Mesodermal cell (in vitro differentiated cells): Measurements from ENCODE around the gene SDHAF2.
"Not testable (repeated sequence)": the region's sequence is repeated elsewhere in the genome, so short reads cannot be mapped to it uniquely, and the experiment has no call there.

Experiments
- H3K27ac ChIP-seq: 2 replicates; pipeline ENCODE4 v1.7.0; 2013; ENCODE audit warnings: mild to moderate bottlenecking, low read depth, low read length, moderate library complexity; ENCODE audit not compliant: severe bottlenecking
- H3K36me3 ChIP-seq: 2 replicates; pipeline ENCODE4 v1.7.1; 2013; ENCODE audit warnings: mild to moderate bottlenecking, low read length, moderate library complexity; ENCODE audit not compliant: control insufficient read depth, insufficient read depth
- H3K4me1 ChIP-seq: one replicate; pipeline ENCODE4 v1.7.1; 2013; ENCODE audit warnings: mild to moderate bottlenecking, low read length; ENCODE audit not compliant: insufficient read depth, control insufficient read depth, poor library complexity, severe bottlenecking
- H3K4me3 ChIP-seq: 2 replicates; pipeline ENCODE4 v1.7.0; 2013; ENCODE audit warnings: low read length, control low read depth, mild to moderate bottlenecking; ENCODE audit not compliant: insufficient read depth, poor library complexity, severe bottlenecking; ENCODE audit errors: extremely low read depth
- H3K9me3 ChIP-seq: 2 replicates; pipeline ENCODE4 v1.7.1; 2013; ENCODE audit warnings: mild to moderate bottlenecking, low read length, moderate library complexity; ENCODE audit not compliant: control insufficient read depth
- WGBS, 2 experiments: methylation state at CpG; one replicate each; pipeline ENCODE4 v1.1.5; 2013; ENCODE audit warnings: missing lambda C conversion rate in 2 of 2; ENCODE audit not compliant: insufficient coverage in 2 of 2; 5-methylcytosine and 5-hydroxymethylcytosine counted together

Gene SDHAF2

DNA sequence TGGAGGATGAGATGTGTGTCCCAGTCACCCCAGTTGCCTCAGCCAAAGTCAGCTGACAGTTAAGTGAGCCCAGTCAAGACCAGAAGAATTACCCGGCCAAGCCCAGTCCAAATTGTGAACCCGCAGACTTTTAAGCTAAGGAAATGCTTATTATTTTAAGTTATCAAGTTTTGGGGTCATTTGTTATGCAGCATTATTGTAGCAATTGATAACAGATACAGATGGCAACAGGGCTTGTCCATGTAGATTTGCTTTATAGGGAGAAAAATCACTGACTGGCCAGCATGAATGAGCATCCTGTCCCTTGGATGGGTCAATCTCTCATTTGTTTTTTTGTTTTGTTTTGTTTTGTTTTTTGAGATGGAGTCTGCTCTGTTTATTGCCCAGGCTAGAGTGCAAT lies 22.9 kb downstream of the SDHAF2 start:
- H3K4me3 ChIP-seq, result no peak overlapping the region
- WGBS, 2 experiments, result 100% methylated on average over 2 of the region's 2 CpGs
- no peak overlapping the region for H3K27ac ChIP-seq
- H3K9me3 ChIP-seq, result no peaks in the 10 kb centered on the region
- H3K4me1 ChIP-seq, result no peaks in the 10 kb centered on the region
- peaks cover 70% of the 10 kb centered on the region for H3K36me3 ChIP-seq

DNA sequence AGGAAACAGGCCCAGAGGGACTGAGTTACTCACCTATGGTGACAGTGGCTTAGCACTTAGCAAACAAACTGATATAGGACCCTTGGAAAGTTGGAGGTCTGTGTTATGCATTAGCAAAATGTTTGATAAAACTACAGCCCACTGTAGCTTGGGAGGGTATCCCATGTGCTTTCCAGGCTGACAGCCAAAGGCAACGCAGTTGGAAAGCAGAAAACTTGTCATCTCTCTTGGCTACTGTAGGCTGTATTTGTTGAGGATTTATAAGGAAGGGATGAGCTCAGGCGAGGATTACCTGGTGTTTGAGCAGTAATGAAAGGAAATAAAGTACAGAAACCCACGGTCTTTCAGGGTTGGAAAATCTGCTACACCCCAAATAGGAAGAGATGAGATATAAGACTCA lies 23.8 kb downstream of the SDHAF2 start:
- Histone ChIP-seq H3K27ac (no peak overlapping the region), H3K36me3 (peaks cover 61% of the 10 kb centered on the region), H3K4me3 (no peak overlapping the region), H3K4me1 (no peaks in the 10 kb centered on the region), H3K9me3 (no peaks in the 10 kb centered on the region)
- 90 to 100% methylated on average over 1 to 3 of the region's 3 CpGs for WGBS, 2 experiments

DNA sequence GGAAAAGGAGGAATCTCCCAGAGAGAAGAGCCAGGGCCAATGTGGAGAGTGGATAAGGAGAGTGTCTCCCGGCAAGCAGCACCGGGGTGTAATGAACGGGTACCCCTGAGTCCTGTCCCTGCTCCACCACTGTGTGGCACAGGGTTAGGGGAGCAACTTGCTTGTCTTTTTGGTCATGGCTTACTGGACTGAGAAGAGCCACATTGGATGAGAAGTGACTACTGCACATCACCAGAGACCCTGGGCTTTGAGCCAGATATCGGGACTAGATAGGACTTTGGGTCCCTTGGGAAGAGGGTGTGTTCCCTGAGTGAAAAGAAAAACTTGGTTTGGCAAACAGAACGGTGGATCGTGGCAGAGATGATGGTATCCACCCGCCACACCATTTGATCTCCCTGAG lies 24.6 kb downstream of the SDHAF2 start:
- 93 to 94% methylated on average over 4 of the region's 7 CpGs for WGBS, 2 experiments
- Histone ChIP-seq H3K4me3 (no peak overlapping the region), H3K27ac (no peak overlapping the region), H3K36me3 (peaks cover 53% of the 10 kb centered on the region), H3K9me3 (no peaks in the 10 kb centered on the region), H3K4me1 (no peaks in the 10 kb centered on the region)

DNA sequence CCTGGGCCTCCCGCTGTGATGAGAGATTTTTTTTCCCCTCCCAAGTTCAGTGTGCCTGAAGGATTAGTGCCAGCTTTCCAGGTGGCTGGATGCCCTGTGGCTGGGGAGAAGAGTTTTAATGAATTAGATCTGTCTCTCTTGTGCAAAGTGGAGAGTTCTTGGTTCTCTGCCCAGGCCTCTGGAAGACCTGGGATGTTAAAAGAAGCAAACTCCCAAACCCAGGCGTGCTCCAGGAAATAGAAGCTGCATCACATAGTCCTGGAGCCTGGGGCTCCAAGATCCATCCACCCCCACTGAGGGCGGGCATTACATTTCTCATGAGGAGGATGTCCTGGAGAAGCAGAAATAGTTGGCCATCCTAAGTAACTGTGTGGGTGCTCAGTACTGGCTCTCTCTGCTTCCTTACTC lies 30.6 kb downstream of the SDHAF2 start:
- 40 to 92% methylated on average over 1 to 2 of the region's 3 CpGs for WGBS, 2 experiments
- Histone ChIP-seq H3K4me3 (no peak overlapping the region), H3K9me3 (no peaks in the 10 kb centered on the region), H3K4me1 (no peaks in the 10 kb centered on the region), H3K36me3 (peaks cover 20% of the 10 kb centered on the region), H3K27ac (no peak overlapping the region)

DNA sequence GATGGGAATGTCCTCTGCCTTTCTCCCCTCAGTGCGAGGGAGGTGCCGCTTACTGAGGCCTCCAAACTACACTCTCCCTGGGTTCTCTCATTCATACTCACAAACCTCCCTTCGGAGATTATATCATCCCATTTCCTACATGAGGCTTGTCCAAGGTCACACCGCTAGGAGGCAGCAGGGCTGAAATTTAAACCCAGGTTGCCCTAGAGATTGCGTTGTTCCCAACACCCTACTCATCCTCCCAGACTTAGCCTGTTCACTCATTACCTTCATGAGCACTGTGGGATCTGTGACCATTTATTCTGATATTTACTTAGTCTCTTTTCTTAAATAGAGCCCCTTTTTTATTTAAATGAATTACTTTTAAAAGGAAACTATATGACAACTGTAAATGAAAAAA lies 31.1 kb downstream of the SDHAF2 start:
- no peak overlapping the region for H3K27ac ChIP-seq
- H3K4me1 ChIP-seq, result no peaks in the 10 kb centered on the region
- 84 to 92% methylated on average over 4 to 5 of the region's 5 CpGs for WGBS, 2 experiments
- H3K9me3 ChIP-seq, result no peaks in the 10 kb centered on the region
- H3K36me3 ChIP-seq, result peaks cover 20% of the 10 kb centered on the region
- H3K4me3 ChIP-seq, result no peak overlapping the region

DNA sequence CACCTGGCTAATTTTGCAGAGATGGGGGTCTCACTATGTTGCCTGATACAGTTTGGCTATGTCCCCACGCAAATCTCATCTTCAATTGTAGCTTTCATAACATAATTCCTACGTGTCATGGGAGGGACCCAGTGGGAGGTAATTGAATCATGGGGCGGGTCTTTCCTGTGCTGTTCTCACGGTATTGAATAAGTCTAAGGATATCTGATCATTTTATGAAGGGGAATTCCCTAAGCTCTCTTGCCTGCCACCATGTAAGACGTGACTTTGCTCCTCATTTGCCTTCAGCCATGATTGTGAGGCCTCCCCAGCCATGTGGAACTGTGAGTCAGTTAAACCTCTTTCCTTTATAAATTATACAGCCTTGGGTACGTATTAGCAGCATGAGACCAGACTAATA lies 37.7 kb downstream of the SDHAF2 start:
- H3K36me3 ChIP-seq, result peaks cover 26% of the 10 kb centered on the region
- 87 to 96% methylated on average over 3 to 4 of the region's 6 CpGs for WGBS, 2 experiments
- H3K27ac ChIP-seq, H3K4me1 ChIP-seq, H3K9me3 ChIP-seq, H3K4me3 ChIP-seq: not testable (repeated sequence)

DNA sequence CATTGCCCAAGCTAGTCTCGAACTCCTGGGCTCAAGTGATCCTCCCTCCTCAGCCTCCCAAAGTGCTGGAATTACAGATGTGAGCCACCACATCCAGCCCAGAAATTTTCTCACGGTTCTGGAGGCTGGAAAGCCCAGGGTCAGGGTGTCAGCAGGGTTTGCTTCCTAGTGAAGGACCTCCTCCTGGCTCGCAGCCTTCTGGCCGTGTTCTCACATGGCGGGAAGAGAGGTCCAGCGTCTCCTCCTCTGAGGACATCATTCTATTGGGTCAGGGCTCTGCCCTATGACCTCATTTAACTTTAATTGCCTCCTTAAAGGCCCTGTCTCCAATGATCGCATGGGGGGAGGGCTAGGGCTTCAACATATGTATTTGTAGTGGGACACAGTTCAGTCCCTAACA lies 38.1 kb downstream of the SDHAF2 start:
- H3K4me1 ChIP-seq, result no peaks in the 10 kb centered on the region
- 83 to 94% methylated on average over 6 of the region's 7 CpGs for WGBS, 2 experiments
- H3K4me3 ChIP-seq, result no peak overlapping the region
- peaks cover 30% of the 10 kb centered on the region for H3K36me3 ChIP-seq
- H3K9me3 ChIP-seq, result peaks cover 4% of the 10 kb centered on the region
- H3K27ac ChIP-seq, result no peak overlapping the region

DNA sequence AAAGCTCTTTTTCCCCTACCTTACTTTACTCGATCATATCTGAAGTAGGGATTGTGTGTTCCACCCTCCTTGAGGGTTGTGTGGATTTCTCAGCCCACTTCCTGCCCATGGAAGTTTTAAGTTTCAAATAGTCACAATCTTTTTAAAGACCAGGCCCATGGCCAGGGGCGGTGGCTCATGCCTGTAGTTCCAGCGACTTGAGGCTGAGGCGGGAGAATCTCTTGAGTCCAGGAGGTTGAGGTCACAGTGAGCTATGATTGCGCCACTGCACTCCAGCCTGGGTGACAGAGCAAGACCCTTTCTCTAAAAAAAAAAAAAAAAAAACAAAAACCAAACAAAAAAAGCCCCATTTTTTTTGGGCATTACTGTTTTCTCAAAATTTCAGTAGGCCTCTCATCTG lies 42.4 kb downstream of the SDHAF2 start:
- 94 to 100% methylated on average over 1 to 4 of the region's 5 CpGs for WGBS, 2 experiments
- peaks cover 24% of the 10 kb centered on the region for H3K36me3 ChIP-seq
- no peaks in the 10 kb centered on the region for H3K4me1 ChIP-seq
- H3K9me3 ChIP-seq, result peaks cover 4% of the 10 kb centered on the region
- H3K4me3 ChIP-seq, result no peak overlapping the region
- no peak overlapping the region for H3K27ac ChIP-seq

DNA sequence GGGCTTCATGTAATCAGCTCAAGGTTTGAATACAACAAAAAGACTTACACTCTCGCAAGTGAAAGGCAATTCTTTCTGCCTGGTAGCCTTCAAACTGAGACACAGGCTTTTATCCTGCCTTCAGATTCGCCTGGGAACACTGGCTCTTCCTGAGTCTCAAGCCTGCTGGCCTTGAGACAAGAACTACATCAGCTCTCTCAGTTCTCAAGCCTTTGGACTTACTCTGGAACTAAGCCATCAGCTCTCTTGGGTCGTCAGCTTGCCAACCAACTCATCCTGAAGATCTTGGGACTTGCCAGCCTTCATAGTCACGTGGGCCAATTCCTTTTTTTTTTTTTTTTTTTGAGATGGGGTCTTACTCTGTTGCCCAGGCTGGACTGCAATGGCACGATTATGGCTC lies 42.9 kb downstream of the SDHAF2 start:
- no peak overlapping the region for H3K4me3 ChIP-seq
- 95 to 100% methylated on average over 2 to 3 of the region's 5 CpGs for WGBS, 2 experiments
- H3K27ac ChIP-seq, result no peak overlapping the region

DNA sequence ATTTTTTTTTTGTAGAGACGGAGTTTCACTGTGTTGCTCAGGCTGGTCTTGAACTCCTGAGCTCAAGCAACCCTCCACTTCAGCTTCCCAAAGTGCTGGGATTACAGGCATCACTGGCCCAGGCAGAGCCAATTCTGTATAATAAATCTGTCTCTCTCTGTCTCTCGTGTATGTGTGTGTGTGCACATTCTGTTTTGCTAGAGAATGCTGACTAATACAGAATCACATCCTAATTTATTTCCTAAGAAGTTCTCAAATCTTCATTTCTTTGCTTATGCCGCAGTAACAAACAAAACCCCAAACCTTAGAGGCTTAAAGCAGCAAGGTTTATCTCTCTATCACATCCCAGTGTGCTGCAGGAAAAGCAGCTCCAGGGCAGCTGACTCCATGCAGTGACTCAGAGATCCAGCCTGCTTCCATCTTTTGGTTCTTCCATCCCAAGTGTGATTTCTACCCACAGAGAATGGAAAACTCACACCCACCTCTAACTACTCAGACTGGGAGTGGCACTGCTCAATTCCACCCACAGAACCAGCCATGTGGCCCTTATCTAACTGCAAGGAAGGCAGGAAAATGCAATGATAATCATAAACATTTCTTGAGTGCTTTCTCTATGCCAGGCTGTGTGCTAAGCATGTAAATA lies 43.6 kb downstream of the SDHAF2 start:
- Histone ChIP-seq H3K4me3 (no peak overlapping the region), H3K36me3 (peaks cover 24% of the 10 kb centered on the region), H3K27ac (no peak overlapping the region), H3K9me3 (peaks cover 4% of the 10 kb centered on the region), H3K4me1 (no peaks in the 10 kb centered on the region)
- 100% methylated on average over 1 to 2 of the region's 3 CpGs for WGBS, 2 experiments

More for the DNA sequence above, 42.9 kb downstream of the SDHAF2 start:
- H3K36me3 ChIP-seq, result peaks cover 24% of the 10 kb centered on the region
- H3K9me3 ChIP-seq, result peaks cover 4% of the 10 kb centered on the region
- no peaks in the 10 kb centered on the region for H3K4me1 ChIP-seq

DNA sequence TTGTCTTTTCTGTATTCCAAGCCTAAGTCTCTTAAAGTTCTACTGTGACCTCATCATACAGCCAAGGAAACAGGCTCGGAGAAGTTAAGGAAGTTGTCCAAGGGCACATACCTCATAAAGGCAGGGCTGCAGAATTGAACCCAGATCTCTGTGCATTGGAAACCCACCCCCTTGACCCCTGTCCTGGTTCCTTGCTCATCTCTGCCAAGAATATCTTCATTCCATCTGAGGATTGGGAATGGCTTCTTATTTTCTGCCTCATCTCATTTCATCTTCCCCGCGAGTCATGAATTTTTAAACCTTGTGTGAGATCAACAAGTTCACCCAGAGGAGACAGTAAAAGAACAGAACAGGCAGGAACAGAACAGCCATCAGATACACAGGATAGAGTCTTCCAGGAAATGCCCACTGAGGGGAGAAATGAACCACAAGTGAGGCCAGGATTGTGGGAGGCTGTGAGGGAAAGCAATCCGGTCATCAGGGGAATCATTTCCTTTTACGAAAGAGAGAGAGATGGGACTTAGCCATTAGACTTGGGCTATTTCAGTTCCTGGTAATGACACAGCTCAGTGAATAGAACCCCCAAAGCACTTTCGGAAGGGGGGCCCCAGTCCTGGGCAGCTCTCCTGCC lies 44.2 kb downstream of the SDHAF2 start:
- Histone ChIP-seq H3K4me3 (no peak overlapping the region), H3K27ac (no peak overlapping the region)
- 91 to 96% methylated on average over 4 to 6 of the region's 6 CpGs for WGBS, 2 experiments

More for the DNA sequence above, 44.2 kb downstream of the SDHAF2 start:
- Histone ChIP-seq H3K9me3 (peaks cover 4% of the 10 kb centered on the region), H3K4me1 (no peaks in the 10 kb centered on the region), H3K36me3 (peaks cover 24% of the 10 kb centered on the region)
